ENCODE measurements around the gene TKT. TPM values are rescaled to one million over a fixed set of nuclear protein-coding genes. Genes with fewer than 3 reads are reported as not detected.

TKT gene
- total and polyA plus RNA-seq, 2 of the 4 experiments (the other 2 are of a cell fraction), result 280 to 349 TPM

GRCh38 chr3:53213276-53213675 is 42.5 kb downstream of the TKT start:
- Histone ChIP-seq H3K9ac (ENCODE audit: low read depth, low read length) (no peak overlapping the region), H3K9me3 (ENCODE audit: control insufficient read depth, insufficient read depth, low read length) (peaks cover 4% of the 10 kb centered on the region; the same call in 1 of the 2 replicates), H2AK5ac (ENCODE audit: low read depth, low read length) (no peak overlapping the region), H3K18ac (ENCODE audit: low read depth, low read length) (no peak overlapping the region), H4K20me1 (ENCODE audit: insufficient read depth, low read length) (no peaks in the 10 kb centered on the region), H3K23ac (ENCODE audit: low read depth, low read length) (no peak overlapping the region), H4K91ac (ENCODE audit: insufficient read depth, low read depth, low read length) (no peak overlapping the region), H3K9me1 (ENCODE audit: insufficient read depth, low read length) (no peaks in the 10 kb centered on the region), H3K4me2 (ENCODE audit: low read depth, low read length) (no peak overlapping the region), H3K79me1 (ENCODE audit: low read depth in 1 of 2, low read length in 2 of 2) (no peaks in the 10 kb centered on the region), H2BK20ac (ENCODE audit: low read depth, low read length) (no peak overlapping the region), H3K14ac (replicated peaks; ENCODE audit: low read depth, low read length) (no peak overlapping the region), H2BK120ac (ENCODE audit: low read depth, low read length) (no peak overlapping the region), H2AK9ac (replicated peaks; ENCODE audit: low read depth, low read length, poor library complexity) (no peak overlapping the region), H2AFZ (replicated peaks; ENCODE audit: low read length, poor library complexity) (no peak overlapping the region), H3K36me3 (ENCODE audit: control insufficient read depth, insufficient read depth, low read length) (no peaks in the 10 kb centered on the region), H4K8ac (ENCODE audit: low read depth in 2 of 2, low read length in 2 of 2) (no peak overlapping the region), H3K56ac (ENCODE audit: extremely low read depth, insufficient read depth, low read length) (no peak overlapping the region), H2BK15ac (ENCODE audit: low read depth, low read length) (no peak overlapping the region), H3K27ac (ENCODE audit: insufficient read depth, low read length) (no peak overlapping the region), H4K5ac (ENCODE audit: low read depth, low read length) (no peak overlapping the region), H3K4ac (ENCODE audit: low read depth, low read length) (no peak overlapping the region), H3K4me1 (ENCODE audit: control insufficient read depth, insufficient read depth, low read length) (no peaks in the 10 kb centered on the region), H2BK5ac (ENCODE audit: low read depth, low read length, poor library complexity, severe bottlenecking) (no peak overlapping the region), H3K4me3 (ENCODE audit: insufficient read depth, low read depth, low read length) (no peak overlapping the region), H3K27me3 (ENCODE audit: control insufficient read depth, insufficient read depth, low read length) (no peaks in the 10 kb centered on the region)
- ChIA-PET CTCF (interaction anchor here (0.6 kb wide), 1 partner anchor 18 kb away, joined by 3 read pairs; no protein-coding TSS in a partner anchor), POLR2A (ENCODE audit: unreplicated experiment) (no interaction called here)
- dilution Hi-C loops (cut with HindIII; ENCODE audit: low sequenced_read_pairs, unreplicated experiment), result no loop called here
- intact Hi-C loops (cut with micrococcal nuclease), result no loop called here
- DNase-seq (no peak), ATAC-seq (ENCODE audit: low read depth) (no peak)
- 94% methylated on average over 2 of the region's 7 CpGs; no CpG with 5 or more reads in 1 of the 2 experiments for WGBS, 2 experiments (ENCODE audit: extremely low coverage in 2 of 2, insufficient read length in 1 of 2)
- in situ Hi-C loops (cut with MboI; ENCODE audit: low sequenced_read_pairs), result loop anchor here (25.0 kb wide), 1 partner anchor 499 kb away; no protein-coding TSS in a partner anchor
- TF ChIP-seq MXI1 (IDR thresholded peaks at IDR 0.05; ENCODE audit: borderline replicate concordance, low read depth, low read length) (no peak), NFE2L2 (IDR thresholded peaks at IDR 0.05; ENCODE audit: low read depth, low read length) (no peak), RAD21 (IDR thresholded peaks at IDR 0.05; ENCODE audit: low read length) (no peak), MAZ (IDR thresholded peaks at IDR 0.05; ENCODE audit: borderline replicate concordance, low read depth, low read length) (no peak)
- BruUV-seq (replicated peaks), result no TSS peak

All from IMR-90 (cell line).